ENCODE results near the gene VPS8.

VPS8 gene

GRCh38 chr3:185090811-185091210 is 278.8 kb downstream of the VPS8 start:
- no peak for DNase-seq (ENCODE audit: low spot score)

DNA sequence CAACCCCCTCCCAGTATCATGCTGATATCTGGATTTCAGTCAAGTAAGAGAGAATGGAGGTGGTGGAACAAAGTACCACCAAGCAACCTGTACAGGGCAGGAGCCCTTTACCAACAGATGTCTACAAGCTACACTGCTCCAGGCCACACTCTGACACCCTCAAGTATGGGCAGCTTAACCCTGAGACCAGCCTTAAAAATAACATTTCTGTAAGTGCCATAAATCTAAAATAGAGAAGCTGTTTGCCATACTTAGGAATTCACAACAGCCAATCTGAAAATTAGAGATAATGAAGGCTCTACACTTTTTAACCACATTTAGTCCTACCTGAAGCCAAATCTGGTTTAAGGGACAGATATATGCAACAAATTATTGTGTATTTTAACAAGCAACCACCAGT is 281.1 kb downstream of the VPS8 start:
- no peak for DNase-seq (ENCODE audit: low spot score)

- DNase-seq (ENCODE audit: low spot score), result no peak
These were observed 282.7 kb downstream of the VPS8 start for GRCh38 chr3:185094697-185095096.
